SK-N-SH (cell line): ENCODE measurements around the gene OSBPL5. TPM values are rescaled to one million over a fixed set of nuclear protein-coding genes. Genes with fewer than 3 reads are reported as not detected.

Experiments
- CTCF ChIA-PET: fragments of 300-600, 350-600 bp; formaldehyde crosslinking; extraction: SDS; loops from one replicate; lab custom pipeline; 2021; lab: Yijun Ruan, JAX
- POLR2A ChIA-PET: fragments of 350-600 bp; sonication (Branson Sonifier 250); formaldehyde crosslinking; extraction: SDS; loops from one replicate; lab custom pipeline; 2020; ENCODE audit warnings: antibody characterized with exemption, inconsistent platforms; lab: Yijun Ruan, JAX
- DNase-seq: peaks from one replicate; pipeline ENCODE4 v3.0.0; 2012
- H2AFZ ChIP-seq: fragments of 200-600 bp; sonication (generic); 2 replicates; pipeline ENCODE4 v1.8.1; 2016; ENCODE audit warnings: antibody characterized with exemption, mild to moderate bottlenecking, low read depth
- H3F3A ChIP-seq: fragments of 200-600 bp; sonication (generic); replicated peaks from 2 replicates; pipeline ENCODE3; 2016; ENCODE audit warnings: antibody characterized with exemption, mild to moderate bottlenecking; ENCODE audit not compliant: insufficient read depth
- H3K27ac ChIP-seq, 2 experiments: fragments of 200-500 bp in 1 of 2; fragments of 200-600 bp in 1 of 2; sonication (Bioruptor generic) in 1 of 2; sonication (generic), shearing (Covaris generic) in 1 of 2; 2 replicates each; pipeline versions ENCODE4 v1.5.1 to v1.6.1; 2014 to 2016; ENCODE audit warnings: low read depth in 2 of 2, inconsistent platforms in 1 of 2, low read length in 1 of 2, mild to moderate bottlenecking in 1 of 2, mixed read lengths in 1 of 2
- H3K27me3 ChIP-seq: fragments of 200-600 bp; sonication (generic), shearing (Covaris generic); 2 replicates; pipeline ENCODE4 v1.6.1; 2016; ENCODE audit warnings: mixed run types; ENCODE audit not compliant: insufficient read depth
- H3K36me3 ChIP-seq, 2 experiments: fragments of 200-500 bp in 1 of 2; fragments of 200-600 bp in 1 of 2; sonication (Bioruptor generic) in 1 of 2; sonication (generic) in 1 of 2; replicated peaks in 1 of 2; 2 replicates each; pipeline versions ENCODE3 to v1.5.1; 2014 to 2016; ENCODE audit warnings: low read length in 1 of 2, mild to moderate bottlenecking in 1 of 2; ENCODE audit not compliant: insufficient read depth in 2 of 2, control insufficient read depth in 1 of 2
- H3K4me1 ChIP-seq, 2 experiments: fragments of 200-500 bp in 1 of 2; fragments of 200-600 bp in 1 of 2; sonication (Bioruptor generic) in 1 of 2; sonication (generic), shearing (Covaris generic) in 1 of 2; 2 replicates each; pipeline versions ENCODE4 v1.5.1 to v1.6.1; 2014 to 2016; ENCODE audit warnings: low read depth in 1 of 2, low read length in 1 of 2, mixed run types in 1 of 2; ENCODE audit not compliant: insufficient read depth in 2 of 2, control insufficient read depth in 1 of 2
- H3K4me2 ChIP-seq: fragments of 200-600 bp; sonication (generic), shearing (Covaris generic); 2 replicates; pipeline ENCODE4 v1.6.1; 2017; ENCODE audit warnings: mixed run types
- H3K4me3 ChIP-seq, 2 experiments: fragments of 200-500 bp in 1 of 2; fragments of 200-600 bp in 1 of 2; sonication (Bioruptor generic) in 1 of 2; sonication (generic), shearing (Covaris generic) in 1 of 2; 2 replicates each; pipeline versions ENCODE4 v1.5.1 to v1.8.1; 2014 to 2016; ENCODE audit warnings: low read depth in 2 of 2, inconsistent platforms in 1 of 2, low read length in 1 of 2, mild to moderate bottlenecking in 1 of 2, mixed read lengths in 1 of 2, moderate library complexity in 1 of 2
- H3K79me2 ChIP-seq: fragments of 200-600 bp; sonication (generic); 2 replicates; pipeline ENCODE4 v1.8.1; 2017; ENCODE audit warnings: mild to moderate bottlenecking; ENCODE audit not compliant: insufficient read depth
- H3K9ac ChIP-seq: fragments of 200-600 bp; sonication (generic); 2 replicates; pipeline ENCODE4 v1.6.1; 2017; ENCODE audit warnings: mixed run types
- H3K9me2 ChIP-seq: fragments of 200-600 bp; sonication (generic); 2 replicates; pipeline ENCODE4 v1.6.1; 2017; ENCODE audit warnings: mixed run types
- H3K9me3 ChIP-seq: fragments of 200-600 bp; sonication (generic); 2 replicates; pipeline ENCODE4 v1.6.1; 2017; ENCODE audit warnings: mixed run types, mild to moderate bottlenecking, moderate library complexity
- H4K20me1 ChIP-seq: fragments of 200-600 bp; sonication (generic); 2 replicates; pipeline ENCODE4 v1.6.1; 2017; ENCODE audit warnings: mild to moderate bottlenecking, mixed run types; ENCODE audit not compliant: insufficient read depth
- CHD2 ChIP-seq: fragments of 150-350 bp; IDR thresholded peaks from 2 replicates; pipeline ENCODE4 v1.6.1; 2018; ENCODE audit warnings: low read length; ENCODE audit not compliant: partially characterized antibody
- EZH2phosphoT487 ChIP-seq: fragments of 200-600 bp; sonication (generic); IDR thresholded peaks from 2 replicates; pipeline ENCODE4 v1.6.1; 2017; ENCODE audit warnings: low read depth, mixed run types, mild to moderate bottlenecking, antibody characterized with exemption, moderate library complexity, borderline replicate concordance
- FOXM1 ChIP-seq: IDR thresholded peaks from 2 replicates; pipeline ENCODE4 v1.4.0; 2012; ENCODE audit warnings: low read depth, mild to moderate bottlenecking
- GATA2 ChIP-seq: sonication (generic); formaldehyde crosslinking; IDR thresholded peaks from 2 replicates; pipeline ENCODE4 v1.5.0; 2020; ENCODE audit warnings: mild to moderate bottlenecking, missing genetic modification reagents
- IRF3 ChIP-seq: fragments of 150-350 bp; IDR thresholded peaks from 2 replicates; pipeline ENCODE4 v1.6.1; 2016; ENCODE audit warnings: mild to moderate bottlenecking, low read depth, low read length
- NFIC ChIP-seq: IDR thresholded peaks from 2 replicates; pipeline ENCODE4 v1.4.0; 2012; ENCODE audit warnings: borderline replicate concordance
- NRF1 ChIP-seq: IDR thresholded peaks from 2 replicates; pipeline ENCODE4 v1.6.1; 2012; ENCODE audit warnings: low read depth, mild to moderate bottlenecking, low read length
- RAD21 ChIP-seq: IDR thresholded peaks from 2 replicates; pipeline ENCODE4 v1.6.1; 2012; ENCODE audit warnings: mild to moderate bottlenecking, low read length
- TAF1 ChIP-seq: IDR thresholded peaks from 2 replicates; pipeline ENCODE4 v1.6.1; 2012; ENCODE audit warnings: low read depth, mild to moderate bottlenecking, low read length, moderate library complexity, borderline replicate concordance
- USF1 ChIP-seq: IDR thresholded peaks from 2 replicates; pipeline ENCODE4 v1.4.0; 2012; ENCODE audit warnings: low read depth, borderline replicate concordance
- YY1 ChIP-seq: IDR thresholded peaks from 2 replicates; pipeline ENCODE4 v1.4.0; 2012; ENCODE audit warnings: low read depth, mild to moderate bottlenecking
- WGBS: methylation state at CpG from one replicate; pipeline ENCODE4 v1.1.6; 2017; ENCODE audit warnings: low lambda C conversion rate; 5-methylcytosine and 5-hydroxymethylcytosine counted together
- polyA plus RNA-seq, 3 experiments: library from polyadenylated mRNA; depleted of rRNA; stranded (reverse); fragments of >200 nt; gene quantifications; 2 replicates each; pipeline ENCODE4 v1.2.3, GENCODE V29; 2012
- TF ChIP-seq, protein P1 (sequence below): IDR thresholded peaks from 2 replicates; pipeline ENCODE4 v1.4.0; 2012; ENCODE audit warnings: low read depth
- TF ChIP-seq, protein P2 (sequence below): IDR thresholded peaks from 2 replicates; pipeline ENCODE4 v1.6.1; 2012; ENCODE audit warnings: mild to moderate bottlenecking, low read depth, low read length, moderate library complexity
- TF ChIP-seq, protein P3 (sequence below): fragments of 200-600 bp; sonication (generic); IDR thresholded peaks from 2 replicates; pipeline ENCODE4 v1.6.1; 2017; ENCODE audit warnings: antibody characterized with exemption, mild to moderate bottlenecking, moderate library complexity

OSBPL5 gene
- polyA plus RNA-seq, 1 of the 3 experiments (the other 2 are of a cell fraction) = 10.9 TPM

DNA sequence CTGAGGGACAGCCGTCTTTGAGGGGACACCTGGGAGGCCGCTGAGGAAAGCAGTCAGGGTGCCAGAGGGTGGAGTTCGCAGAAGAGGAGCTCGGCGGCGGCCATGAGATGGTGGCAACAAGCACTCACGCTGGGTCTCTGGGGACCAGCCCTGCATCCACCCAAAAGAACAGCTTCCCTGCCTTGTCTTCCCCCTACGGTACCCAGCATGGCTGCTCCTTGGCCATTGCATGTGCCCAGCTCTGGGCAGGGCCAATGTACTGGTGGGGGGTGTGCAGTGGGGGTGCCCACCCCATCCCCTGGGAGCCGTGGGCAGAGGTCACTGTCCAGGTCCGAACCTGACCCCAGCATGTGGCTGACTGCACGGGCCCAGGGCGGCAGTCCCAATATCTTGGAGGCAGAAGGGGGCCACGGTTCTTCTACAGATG lies 42.3 kb downstream of the OSBPL5 start:
- no peak overlapping the region for H3K27ac ChIP-seq
- peaks cover 13% of the 10 kb centered on the region; the same call in 1 of the 2 replicates for H4K20me1 ChIP-seq
- H3K4me3 ChIP-seq = no peak overlapping the region
- WGBS = 100% methylated on average over 5 of the region's 13 CpGs
- H3K4me2 ChIP-seq = no peak overlapping the region
- peaks cover 0 to 14% of the 10 kb centered on the region in 2 experiments; a peak in 1 of 4 replicates for H3K4me1 ChIP-seq
- no peak overlapping the region for H2AFZ ChIP-seq
- DNase-seq = peak; percentile 30
- peaks cover 12% of the 10 kb centered on the region for H3F3A ChIP-seq
- peaks cover 2 to 21% of the 10 kb centered on the region in 2 experiments for H3K36me3 ChIP-seq
- H3K9me2 ChIP-seq = no peaks in the 10 kb centered on the region
- no peaks in the 10 kb centered on the region for H3K9me3 ChIP-seq
- H3K79me2 ChIP-seq = no peaks in the 10 kb centered on the region
- H3K27me3 ChIP-seq = no peaks in the 10 kb centered on the region
- TF ChIP-seq CHD2 (no peak), NFIC (no peak), RAD21 (no peak), USF1 (no peak), GATA2 (CRISPR knock-in tag) (no peak), NRF1 (no peak), FOXM1 (no peak), TAF1 (no peak), EZH2phosphoT487 (no peak), YY1 (no peak), IRF3 (no peak)
- TF ChIP-seq, protein P1, sequence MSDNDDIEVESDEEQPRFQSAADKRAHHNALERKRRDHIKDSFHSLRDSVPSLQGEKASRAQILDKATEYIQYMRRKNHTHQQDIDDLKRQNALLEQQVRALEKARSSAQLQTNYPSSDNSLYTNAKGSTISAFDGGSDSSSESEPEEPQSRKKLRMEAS = no peak
- TF ChIP-seq, protein P2, sequence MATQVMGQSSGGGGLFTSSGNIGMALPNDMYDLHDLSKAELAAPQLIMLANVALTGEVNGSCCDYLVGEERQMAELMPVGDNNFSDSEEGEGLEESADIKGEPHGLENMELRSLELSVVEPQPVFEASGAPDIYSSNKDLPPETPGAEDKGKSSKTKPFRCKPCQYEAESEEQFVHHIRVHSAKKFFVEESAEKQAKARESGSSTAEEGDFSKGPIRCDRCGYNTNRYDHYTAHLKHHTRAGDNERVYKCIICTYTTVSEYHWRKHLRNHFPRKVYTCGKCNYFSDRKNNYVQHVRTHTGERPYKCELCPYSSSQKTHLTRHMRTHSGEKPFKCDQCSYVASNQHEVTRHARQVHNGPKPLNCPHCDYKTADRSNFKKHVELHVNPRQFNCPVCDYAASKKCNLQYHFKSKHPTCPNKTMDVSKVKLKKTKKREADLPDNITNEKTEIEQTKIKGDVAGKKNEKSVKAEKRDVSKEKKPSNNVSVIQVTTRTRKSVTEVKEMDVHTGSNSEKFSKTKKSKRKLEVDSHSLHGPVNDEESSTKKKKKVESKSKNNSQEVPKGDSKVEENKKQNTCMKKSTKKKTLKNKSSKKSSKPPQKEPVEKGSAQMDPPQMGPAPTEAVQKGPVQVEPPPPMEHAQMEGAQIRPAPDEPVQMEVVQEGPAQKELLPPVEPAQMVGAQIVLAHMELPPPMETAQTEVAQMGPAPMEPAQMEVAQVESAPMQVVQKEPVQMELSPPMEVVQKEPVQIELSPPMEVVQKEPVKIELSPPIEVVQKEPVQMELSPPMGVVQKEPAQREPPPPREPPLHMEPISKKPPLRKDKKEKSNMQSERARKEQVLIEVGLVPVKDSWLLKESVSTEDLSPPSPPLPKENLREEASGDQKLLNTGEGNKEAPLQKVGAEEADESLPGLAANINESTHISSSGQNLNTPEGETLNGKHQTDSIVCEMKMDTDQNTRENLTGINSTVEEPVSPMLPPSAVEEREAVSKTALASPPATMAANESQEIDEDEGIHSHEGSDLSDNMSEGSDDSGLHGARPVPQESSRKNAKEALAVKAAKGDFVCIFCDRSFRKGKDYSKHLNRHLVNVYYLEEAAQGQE = no peak
- TF ChIP-seq, protein P3, sequence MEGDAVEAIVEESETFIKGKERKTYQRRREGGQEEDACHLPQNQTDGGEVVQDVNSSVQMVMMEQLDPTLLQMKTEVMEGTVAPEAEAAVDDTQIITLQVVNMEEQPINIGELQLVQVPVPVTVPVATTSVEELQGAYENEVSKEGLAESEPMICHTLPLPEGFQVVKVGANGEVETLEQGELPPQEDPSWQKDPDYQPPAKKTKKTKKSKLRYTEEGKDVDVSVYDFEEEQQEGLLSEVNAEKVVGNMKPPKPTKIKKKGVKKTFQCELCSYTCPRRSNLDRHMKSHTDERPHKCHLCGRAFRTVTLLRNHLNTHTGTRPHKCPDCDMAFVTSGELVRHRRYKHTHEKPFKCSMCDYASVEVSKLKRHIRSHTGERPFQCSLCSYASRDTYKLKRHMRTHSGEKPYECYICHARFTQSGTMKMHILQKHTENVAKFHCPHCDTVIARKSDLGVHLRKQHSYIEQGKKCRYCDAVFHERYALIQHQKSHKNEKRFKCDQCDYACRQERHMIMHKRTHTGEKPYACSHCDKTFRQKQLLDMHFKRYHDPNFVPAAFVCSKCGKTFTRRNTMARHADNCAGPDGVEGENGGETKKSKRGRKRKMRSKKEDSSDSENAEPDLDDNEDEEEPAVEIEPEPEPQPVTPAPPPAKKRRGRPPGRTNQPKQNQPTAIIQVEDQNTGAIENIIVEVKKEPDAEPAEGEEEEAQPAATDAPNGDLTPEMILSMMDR = no peak
- no peak overlapping the region for H3K9ac ChIP-seq
- ChIA-PET CTCF (interaction anchor here (0.6 to 1.8 kb wide), 2 partner anchors 31 to 60 kb away, joined by 3 to 9 read pairs; no protein-coding TSS in a partner anchor), POLR2A (no interaction called here)
